ENCODE data around the gene TSHZ2. TPM values are rescaled to one million over a fixed set of nuclear protein-coding genes. Genes with fewer than 3 reads are reported as not detected.

Gene TSHZ2
- total RNA-seq, 2 donors from 2014 or later, result 3.3 to 6.2 TPM

GRCh38 chr20:53149890-53150205, 177.7 kb downstream of the TSHZ2 start:
- TF ChIP-seq, protein P1, sequence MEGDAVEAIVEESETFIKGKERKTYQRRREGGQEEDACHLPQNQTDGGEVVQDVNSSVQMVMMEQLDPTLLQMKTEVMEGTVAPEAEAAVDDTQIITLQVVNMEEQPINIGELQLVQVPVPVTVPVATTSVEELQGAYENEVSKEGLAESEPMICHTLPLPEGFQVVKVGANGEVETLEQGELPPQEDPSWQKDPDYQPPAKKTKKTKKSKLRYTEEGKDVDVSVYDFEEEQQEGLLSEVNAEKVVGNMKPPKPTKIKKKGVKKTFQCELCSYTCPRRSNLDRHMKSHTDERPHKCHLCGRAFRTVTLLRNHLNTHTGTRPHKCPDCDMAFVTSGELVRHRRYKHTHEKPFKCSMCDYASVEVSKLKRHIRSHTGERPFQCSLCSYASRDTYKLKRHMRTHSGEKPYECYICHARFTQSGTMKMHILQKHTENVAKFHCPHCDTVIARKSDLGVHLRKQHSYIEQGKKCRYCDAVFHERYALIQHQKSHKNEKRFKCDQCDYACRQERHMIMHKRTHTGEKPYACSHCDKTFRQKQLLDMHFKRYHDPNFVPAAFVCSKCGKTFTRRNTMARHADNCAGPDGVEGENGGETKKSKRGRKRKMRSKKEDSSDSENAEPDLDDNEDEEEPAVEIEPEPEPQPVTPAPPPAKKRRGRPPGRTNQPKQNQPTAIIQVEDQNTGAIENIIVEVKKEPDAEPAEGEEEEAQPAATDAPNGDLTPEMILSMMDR (IDR thresholded peaks at IDR 0.05), result no peak
- H3K36me3 ChIP-seq, result no peaks in the 10 kb centered on the region
- no peak for DNase-seq (ENCODE audit: low spot score)
- H3K9me3 ChIP-seq, result no peaks in the 10 kb centered on the region
- no peaks in the 10 kb centered on the region for H3K27me3 ChIP-seq
- H3K4me3 ChIP-seq, result no peak overlapping the region
- no peak overlapping the region for H3K27ac ChIP-seq
- no peaks in the 10 kb centered on the region for H3K4me1 ChIP-seq

DNA sequence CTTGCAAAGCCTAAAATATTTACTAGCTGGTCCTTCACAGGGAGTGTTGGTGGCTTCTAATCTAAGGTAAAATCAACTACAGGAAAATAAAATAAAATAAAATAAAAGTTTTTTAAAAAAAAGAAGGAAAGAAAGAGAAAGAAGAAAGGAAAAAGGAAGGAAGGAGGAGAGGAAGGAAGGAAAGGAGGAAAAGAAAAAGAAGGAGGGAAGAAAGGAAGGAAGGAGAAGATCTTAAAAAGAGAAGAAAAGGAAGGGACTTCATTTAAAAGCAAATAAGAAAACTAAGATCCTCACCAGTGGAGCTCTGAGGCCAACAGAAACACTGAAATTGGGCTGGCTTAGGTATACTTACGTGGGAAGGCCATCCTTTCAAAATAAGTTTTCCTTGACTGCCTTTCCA, 178.4 kb downstream of the TSHZ2 start:
- DNase-seq (ENCODE audit: low spot score), result no peak

DNA sequence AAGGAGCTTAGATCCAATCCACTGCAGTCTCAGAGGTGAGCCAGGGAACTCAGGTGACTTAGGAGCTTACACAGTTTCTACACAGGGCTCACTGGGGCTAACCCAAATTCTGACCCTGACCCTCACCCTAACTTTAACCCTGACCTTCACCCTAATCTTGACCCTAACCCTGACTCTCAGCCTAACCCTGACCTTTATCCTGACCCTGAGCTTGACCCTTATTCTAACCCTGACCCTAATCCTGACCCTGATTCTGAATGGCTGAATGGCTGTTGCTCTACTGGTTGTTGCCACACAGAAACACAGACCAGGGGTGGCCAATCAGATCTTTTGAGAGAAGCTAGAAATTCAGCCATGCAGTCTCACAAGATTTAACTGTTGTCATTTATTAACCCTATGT, 180.1 kb downstream of the TSHZ2 start:
- DNase-seq (ENCODE audit: low spot score), result no peak
- no peaks in the 10 kb centered on the region for H3K36me3 ChIP-seq
- no peak overlapping the region for H3K4me3 ChIP-seq
- no peaks in the 10 kb centered on the region for H3K27me3 ChIP-seq
- H3K27ac ChIP-seq, result no peak overlapping the region
- no peaks in the 10 kb centered on the region for H3K9me3 ChIP-seq
- no peaks in the 10 kb centered on the region for H3K4me1 ChIP-seq
- TF ChIP-seq, protein P1 (IDR thresholded peaks at IDR 0.05), result no peak

More for the DNA sequence above, 178.4 kb downstream of the TSHZ2 start:
- TF ChIP-seq, protein P1 (IDR thresholded peaks at IDR 0.05), result no peak
- H3K36me3 ChIP-seq, result no peaks in the 10 kb centered on the region
- no peaks in the 10 kb centered on the region for H3K27me3 ChIP-seq
- no peaks in the 10 kb centered on the region for H3K4me1 ChIP-seq
- no peak overlapping the region for H3K27ac ChIP-seq
- H3K9me3 ChIP-seq, result no peaks in the 10 kb centered on the region
- H3K4me3 ChIP-seq, result no peak overlapping the region

GRCh38 chr20:53154540-53154939, 182.4 kb downstream of the TSHZ2 start:
- Histone ChIP-seq H3K27me3 (no peaks in the 10 kb centered on the region), H3K4me1 (no peaks in the 10 kb centered on the region), H3K36me3 (no peaks in the 10 kb centered on the region), H3K27ac (no peak overlapping the region), H3K9me3 (no peaks in the 10 kb centered on the region), H3K4me3 (no peak overlapping the region)
- DNase-seq (ENCODE audit: low spot score), result no peak
- TF ChIP-seq, protein P1 (IDR thresholded peaks at IDR 0.05), result no peak

DNA sequence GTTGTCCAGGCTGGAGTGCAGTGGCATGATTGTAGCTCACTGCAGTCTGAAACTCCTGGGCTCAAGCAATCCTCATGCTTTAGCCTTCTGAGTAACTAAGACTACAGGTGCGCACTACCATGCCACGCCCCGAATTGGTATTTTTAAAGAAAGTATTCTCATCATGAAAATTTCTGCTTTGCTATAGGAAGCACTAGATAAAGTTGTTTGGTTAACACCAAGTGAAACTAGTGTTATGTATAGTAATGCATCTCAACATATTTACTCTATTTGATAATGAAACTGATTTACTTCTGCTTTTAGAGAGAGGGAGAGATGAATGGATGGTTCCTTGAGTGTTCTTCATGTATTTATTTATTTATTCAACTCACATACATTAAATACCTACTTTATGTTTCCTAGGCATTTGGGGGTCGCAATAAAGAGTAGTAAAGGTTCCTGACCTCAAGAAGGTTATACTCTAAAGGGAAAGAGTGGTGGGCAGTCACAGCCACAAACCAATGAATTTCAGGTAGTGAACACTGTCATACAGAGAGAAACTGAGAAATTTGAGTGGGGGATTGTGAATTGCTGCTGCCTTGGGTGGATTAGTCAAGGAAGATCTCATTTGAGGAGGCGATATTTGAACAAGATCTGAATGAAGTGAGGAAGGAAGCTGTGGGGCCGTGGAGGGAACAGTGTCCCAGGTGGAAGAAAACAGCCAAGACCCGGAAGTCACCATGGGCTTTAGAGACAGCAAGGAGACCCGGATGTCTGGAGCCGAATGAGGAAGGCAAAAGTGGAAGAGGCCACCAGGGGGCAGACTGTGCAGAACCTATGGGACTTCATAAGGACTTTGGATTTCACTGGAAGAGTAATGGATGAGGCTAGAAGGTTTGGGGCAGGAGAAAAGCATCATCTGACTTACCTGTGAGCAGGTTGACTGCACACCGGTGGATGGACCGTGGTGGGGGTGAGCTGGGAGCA, 185.6 kb downstream of the TSHZ2 start:
- TF ChIP-seq, protein P1 (IDR thresholded peaks at IDR 0.05), result peak in 1 of 2 donors; percentile 45
- Histone ChIP-seq H3K4me1 (no peaks in the 10 kb centered on the region), H3K27ac (no peak overlapping the region), H3K4me3 (no peak overlapping the region), H3K36me3 (no peaks in the 10 kb centered on the region), H3K9me3 (no peaks in the 10 kb centered on the region), H3K27me3 (no peaks in the 10 kb centered on the region)
- DNase-seq (ENCODE audit: low spot score), result no peak
